Measurements from ENCODE around the gene HLA-DRA. TPM values are rescaled to one million over a fixed set of nuclear protein-coding genes. Genes with fewer than 3 reads are reported as not detected.

The HLA-DRA gene
- total and polyA plus RNA-seq, 9 of the 15 experiments (the other 6 are each of a cell fraction or from before 2014, with no cell fraction given) = 0.18 to 1.8 (median 0.41) TPM; not detected in 4

- TF ChIP-seq GABPA (tag; conservative IDR thresholded peaks at IDR 0.05; ENCODE audit: low read depth) (0 out of 2 replicates have a peak, but pooled peaks have one; percentile 31), CEBPG (CRISPR knock-in tag; IDR thresholded peaks at IDR 0.05) (no peak), CEBPG (tag; conservative IDR thresholded peaks at IDR 0.05 in 1 of 2, IDR thresholded peaks at IDR 0.05 in 1 of 2) (no peak), PATZ1 (CRISPR knock-in tag; IDR thresholded peaks at IDR 0.05; ENCODE audit: borderline replicate concordance) (no peak), ZNF830 (CRISPR knock-in tag; IDR thresholded peaks at IDR 0.05) (no peak), ZBTB11 (CRISPR knock-in tag; IDR thresholded peaks at IDR 0.05) (peak in 1 of 3 experiments; percentile 88; a peak in 1 of 6 replicates), NR1H2 (CRISPR knock-in tag; IDR thresholded peaks at IDR 0.05) (no peak), EGR1 (conservative IDR thresholded peaks at IDR 0.05) (no peak), BDP1 (IDR thresholded peaks at IDR 0.05; ENCODE audit: insufficient read depth, insufficient read length) (no peak)
- ATAC-seq (no peak), FAIRE-seq (no peak), DNase-seq (ENCODE audit: extremely low read depth in 1 of 4, low spot score in 3 of 4) (no peak)
- H3K9me1 ChIP-seq (ENCODE audit: control insufficient read depth, insufficient read depth, low read length) = no peaks in the 10 kb centered on the region
- H3K4me1 ChIP-seq (replicated peaks in 1 of 2; ENCODE audit: control insufficient read depth in 2 of 2, insufficient read depth in 2 of 2, low read length in 2 of 2) = no peaks in the 10 kb centered on the region
- H4K20me1 ChIP-seq (replicated peaks; ENCODE audit: control insufficient read depth, insufficient read depth, low read length) = no peaks in the 10 kb centered on the region
- no peak overlapping the region for H3K4me2 ChIP-seq (ENCODE audit: insufficient read depth, low read length)
- no peaks in the 10 kb centered on the region for H3K9me3 ChIP-seq (replicated peaks; ENCODE audit: control insufficient read depth, insufficient read depth, low read depth, low read length)
- WGBS (ENCODE audit: insufficient coverage, low coverage, missing lambda C conversion rate) = 24% methylated on average over 29 of the region's 29 CpGs
- in situ Hi-C loops (cut with MboI) (no loop called here), intact Hi-C loops (cut with micrococcal nuclease) (no loop called here)
- H3K79me2 ChIP-seq (ENCODE audit: control insufficient read depth, insufficient read depth, low read length) = no peaks in the 10 kb centered on the region
- H2AFZ ChIP-seq (ENCODE audit: low read depth, low read length) = no peak overlapping the region
- no peak overlapping the region for H3K27ac ChIP-seq (ENCODE audit: extremely low read depth, low read depth, low read length)
- BruUV-seq (replicated peaks) = no TSS peak
- no peak overlapping the region for H3K4me3 ChIP-seq
- ChIA-PET POLR2A (interaction anchor here (0.7 kb wide), 1 partner anchor 641 kb away, joined by 3 read pairs; no protein-coding TSS in a partner anchor), CTCF (ENCODE audit: low intra/inter-chr PET ratio) (no interaction called here)
- H3K27me3 ChIP-seq (ENCODE audit: control insufficient read depth in 2 of 2, insufficient read depth in 2 of 2, low read length in 2 of 2) = peaks cover 4 to 11% of the 10 kb centered on the region in 2 experiments; a peak in 3 of 5 replicates
- no peaks in the 10 kb centered on the region for H3K36me3 ChIP-seq (ENCODE audit: control insufficient read depth, insufficient read depth, low read length)
- H3K9ac ChIP-seq (ENCODE audit: insufficient read depth in 1 of 2, low read depth in 2 of 2, low read length in 2 of 2) = no peak overlapping the region
Measured at GRCh38 chr6:32459781-32460424, 20.2 kb downstream of the HLA-DRA start.
